Astrocyte of the cerebellum (primary cell): ENCODE data around the gene RAD23A.

Experiments
- DNase-seq: peaks from one replicate; pipeline ENCODE4 v3.0.0-alpha.2; 2011; ENCODE audit warnings: low read depth
- H3K4me3 ChIP-seq: 2 replicates; pipeline ENCODE4 v1.5.1; 2011; ENCODE audit warnings: mild to moderate bottlenecking, low read depth, low read length, moderate library complexity
- in situ Hi-C: cut with HindIII; loops from 2 replicates; pipeline ENCODE4 v1.10.0; 2017; ENCODE audit warnings: low sequenced_read_pairs
- TF ChIP-seq, protein P1 (sequence below): IDR thresholded peaks from 2 replicates; pipeline ENCODE4 v1.5.1; 2012; ENCODE audit warnings: low read length, low read depth, moderate library complexity, mild to moderate bottlenecking; ENCODE audit errors: missing control alignments

Gene RAD23A

GRCh38 chr19:12937927-12938778, 7.5 kb upstream of the RAD23A start, which contains the start of gene CALR:
Gene CALR (plus strand): TSS chr19:12938609. CDS start chr19:12938680, 71 bp downstream.
- TF ChIP-seq, protein P1, sequence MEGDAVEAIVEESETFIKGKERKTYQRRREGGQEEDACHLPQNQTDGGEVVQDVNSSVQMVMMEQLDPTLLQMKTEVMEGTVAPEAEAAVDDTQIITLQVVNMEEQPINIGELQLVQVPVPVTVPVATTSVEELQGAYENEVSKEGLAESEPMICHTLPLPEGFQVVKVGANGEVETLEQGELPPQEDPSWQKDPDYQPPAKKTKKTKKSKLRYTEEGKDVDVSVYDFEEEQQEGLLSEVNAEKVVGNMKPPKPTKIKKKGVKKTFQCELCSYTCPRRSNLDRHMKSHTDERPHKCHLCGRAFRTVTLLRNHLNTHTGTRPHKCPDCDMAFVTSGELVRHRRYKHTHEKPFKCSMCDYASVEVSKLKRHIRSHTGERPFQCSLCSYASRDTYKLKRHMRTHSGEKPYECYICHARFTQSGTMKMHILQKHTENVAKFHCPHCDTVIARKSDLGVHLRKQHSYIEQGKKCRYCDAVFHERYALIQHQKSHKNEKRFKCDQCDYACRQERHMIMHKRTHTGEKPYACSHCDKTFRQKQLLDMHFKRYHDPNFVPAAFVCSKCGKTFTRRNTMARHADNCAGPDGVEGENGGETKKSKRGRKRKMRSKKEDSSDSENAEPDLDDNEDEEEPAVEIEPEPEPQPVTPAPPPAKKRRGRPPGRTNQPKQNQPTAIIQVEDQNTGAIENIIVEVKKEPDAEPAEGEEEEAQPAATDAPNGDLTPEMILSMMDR, result no peak
- in situ Hi-C loops, result no loop called here
- DNase-seq, result peak; percentile 99
- H3K4me3 ChIP-seq, result peak within 1 kb of the TSS; percentile 100

DNA sequence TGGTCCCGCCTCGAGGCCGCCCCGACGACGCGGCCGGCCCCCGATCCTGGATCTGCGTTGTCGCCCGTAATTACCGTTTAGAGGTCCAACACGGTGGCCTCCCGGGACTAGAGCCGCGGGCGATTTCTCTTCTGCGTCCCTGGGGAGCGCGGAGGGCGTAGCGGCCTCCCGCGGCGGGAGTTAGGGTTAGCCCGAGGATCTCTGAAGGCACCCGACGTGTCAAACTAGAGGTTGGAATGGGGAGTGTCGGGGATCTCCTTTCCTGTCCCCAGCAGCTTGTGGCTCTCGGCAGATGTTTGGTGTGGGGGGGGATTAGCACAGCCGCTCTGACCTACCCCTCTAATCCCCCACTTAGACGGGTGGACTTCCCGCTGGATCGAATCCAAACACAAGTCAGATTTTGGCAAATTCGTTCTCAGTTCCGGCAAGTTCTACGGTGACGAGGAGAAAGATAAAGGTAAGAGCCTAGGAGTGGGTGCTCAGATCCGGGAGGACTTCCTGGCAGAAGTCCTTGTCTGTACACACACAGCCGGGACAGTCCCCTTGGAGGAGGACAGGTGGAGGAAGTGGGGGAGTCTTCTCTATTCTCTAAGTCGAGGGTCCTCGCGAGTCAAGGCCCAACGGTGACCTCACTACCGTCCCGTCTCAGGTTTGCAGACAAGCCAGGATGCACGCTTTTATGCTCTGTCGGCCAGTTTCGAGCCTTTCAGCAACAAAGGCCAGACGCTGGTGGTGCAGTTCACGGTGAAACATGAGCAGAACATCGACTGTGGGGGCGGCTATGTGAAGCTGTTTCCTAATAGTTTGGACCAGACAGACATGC, 6.7 kb upstream of the RAD23A start:
- TF ChIP-seq, protein P1, result no peak
- H3K4me3 ChIP-seq, result peak overlapping the region; percentile 100
- in situ Hi-C loops, result no loop called here
- no peak for DNase-seq

- H3K4me3 ChIP-seq, result peak overlapping the region; percentile 100
- in situ Hi-C loops, result no loop called here
- TF ChIP-seq, protein P1, result no peak
- no peak for DNase-seq
These were observed 5.7 kb upstream of the RAD23A start for GRCh38 chr19:12939975-12940423.

DNA sequence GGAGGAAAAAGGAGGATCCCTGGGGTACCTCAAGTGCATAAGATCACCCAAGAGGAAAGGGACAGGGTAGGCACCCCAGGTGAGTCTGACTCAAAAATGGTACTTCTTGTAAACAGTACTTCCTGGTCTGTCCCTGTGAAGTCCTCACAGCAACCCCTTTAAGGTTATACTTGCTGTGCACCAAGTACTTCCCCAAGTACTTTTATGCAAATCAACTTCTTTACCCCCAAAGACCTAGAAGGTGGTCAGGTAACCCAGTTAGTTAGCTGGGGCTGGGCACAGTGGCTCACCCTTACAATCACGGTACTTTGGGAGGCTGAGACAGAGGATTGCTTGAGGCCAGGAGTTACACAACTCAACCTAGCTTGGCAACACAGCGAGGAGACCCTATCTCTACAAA, 4.8 kb upstream of the RAD23A start:
- H3K4me3 ChIP-seq, result peak overlapping the region; percentile 100
- in situ Hi-C loops, result no loop called here
- DNase-seq, result no peak

DNA sequence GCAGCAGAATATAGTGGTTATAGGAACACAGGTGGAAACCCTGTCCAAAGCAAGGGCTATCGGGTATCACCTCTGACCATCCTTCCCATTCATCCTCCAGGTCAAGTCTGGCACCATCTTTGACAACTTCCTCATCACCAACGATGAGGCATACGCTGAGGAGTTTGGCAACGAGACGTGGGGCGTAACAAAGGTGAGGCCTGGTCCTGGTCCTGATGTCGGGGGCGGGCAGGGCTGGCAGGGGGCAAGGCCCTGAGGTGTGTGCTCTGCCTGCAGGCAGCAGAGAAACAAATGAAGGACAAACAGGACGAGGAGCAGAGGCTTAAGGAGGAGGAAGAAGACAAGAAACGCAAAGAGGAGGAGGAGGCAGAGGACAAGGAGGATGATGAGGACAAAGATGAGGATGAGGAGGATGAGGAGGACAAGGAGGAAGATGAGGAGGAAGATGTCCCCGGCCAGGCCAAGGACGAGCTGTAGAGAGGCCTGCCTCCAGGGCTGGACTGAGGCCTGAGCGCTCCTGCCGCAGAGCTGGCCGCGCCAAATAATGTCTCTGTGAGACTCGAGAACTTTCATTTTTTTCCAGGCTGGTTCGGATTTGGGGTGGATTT, 2.1 kb upstream of the RAD23A start:
- no peak for DNase-seq
- H3K4me3 ChIP-seq, result no peak overlapping the region
- in situ Hi-C loops, result no loop called here
- TF ChIP-seq, protein P1, result no peak

More for the DNA sequence above, 4.8 kb upstream of the RAD23A start:
- TF ChIP-seq, protein P1, result no peak

- in situ Hi-C loops, result no loop called here
- TF ChIP-seq, protein P1, result no peak
- no peak overlapping the region for H3K4me3 ChIP-seq
- DNase-seq, result no peak
These were observed 1.5 kb upstream of the RAD23A start for GRCh38 chr19:12944104-12944674.
